GM12878 (cell line): ENCODE results near the gene PRUNE1. TPM values are rescaled to one million over a fixed set of nuclear protein-coding genes. Genes with fewer than 3 reads are reported as not detected.

Source experiments
- ATAC-seq: fragments of 200-7000 bp; cut with Tn5 transposase; 3 replicates; pipeline ENCODE4 v1.9.1; 2020; ENCODE audit warnings: mild to moderate bottlenecking, moderate library complexity
- BruUV-seq: library from RNA; stranded (reverse); fragments of 400-500 nt; replicated peaks from 2 replicates; lab custom pipeline; 2021; lab: Mats Ljungman, UMichigan
- CTCF ChIA-PET: fragments of 300-600 bp; sonication (Branson Sonifier 250); formaldehyde crosslinking; extraction: SDS; loops from one replicate; lab custom pipeline; 2021; ENCODE audit warnings: inconsistent platforms; lab: Yijun Ruan, JAX
- POLR2A ChIA-PET: fragments of 350-600 bp; formaldehyde crosslinking; extraction: SDS; loops from one replicate; lab custom pipeline; 2021; ENCODE audit warnings: inconsistent platforms; lab: Charles Lee
- RAD21 ChIA-PET: fragments of 300-600 bp; sonication (Branson Sonifier 250); formaldehyde crosslinking; loops from one replicate; lab custom pipeline; 2023; ENCODE audit warnings: antibody characterized with exemption; ENCODE audit not compliant: unreplicated experiment; lab: Charles Lee
- SMC1A ChIA-PET: fragments of 300-600 bp; sonication (Branson Sonifier 250); formaldehyde crosslinking; loops from one replicate; lab custom pipeline; 2023; ENCODE audit not compliant: unreplicated experiment, uncharacterized antibody; lab: Charles Lee
- DNase-seq: peaks from one replicate; pipeline ENCODE4 v3.0.0-alpha.2; 2011; ENCODE audit warnings: low read depth, low spot score
- FAIRE-seq: peaks from 3 replicates; lab custom pipeline; 2011; peaks lifted over from hg19 to GRCh38; lab: Jason Lieb, UNC
- H2AFZ ChIP-seq: 2 replicates; pipeline ENCODE4 v1.6.0; 2011; ENCODE audit warnings: low read depth, low read length, control low read depth; ENCODE audit not compliant: control insufficient read depth
- H3K27ac ChIP-seq: 2 replicates; pipeline ENCODE4 v1.5.1; 2011; ENCODE audit warnings: control low read depth; ENCODE audit not compliant: control insufficient read depth, insufficient read depth
- H3K27me3 ChIP-seq, 2 experiments: replicated peaks in 1 of 2; 2 replicates each; pipeline versions ENCODE4 v1.6.0 to v1.6.1; 2011; ENCODE audit warnings: low read length in 1 of 2; ENCODE audit not compliant: control insufficient read depth in 2 of 2, insufficient read depth in 2 of 2
- H3K36me3 ChIP-seq, 2 experiments: 2 replicates each; pipeline ENCODE4 v1.5.1; 2011; ENCODE audit warnings: low read length in 1 of 2; ENCODE audit not compliant: control insufficient read depth in 2 of 2, insufficient read depth in 2 of 2
- H3K4me1 ChIP-seq: 2 replicates; pipeline ENCODE4 v1.6.1; 2011; ENCODE audit warnings: mild to moderate bottlenecking, low read length, moderate library complexity, mixed read lengths; ENCODE audit not compliant: control insufficient read depth, insufficient read depth
- H3K4me2 ChIP-seq: 2 replicates; pipeline ENCODE4 v1.6.0; 2011; ENCODE audit warnings: control low read depth; ENCODE audit not compliant: control insufficient read depth, insufficient read depth
- H3K4me3 ChIP-seq: fragments of 200-600 bp; sonication (generic); 2 replicates; pipeline ENCODE4 v1.5.1; 2016
- H3K79me2 ChIP-seq: 2 replicates; pipeline ENCODE4 v1.6.0; 2011; ENCODE audit warnings: low read length; ENCODE audit not compliant: control insufficient read depth, insufficient read depth
- H3K9ac ChIP-seq: 2 replicates; pipeline ENCODE4 v1.8.0; 2011; ENCODE audit warnings: low read length, control low read depth, mixed read lengths; ENCODE audit not compliant: control insufficient read depth, insufficient read depth
- H3K9me3 ChIP-seq: replicated peaks from 3 replicates; pipeline ENCODE4 v1.5.1; 2011; ENCODE audit warnings: mild to moderate bottlenecking, low read length; ENCODE audit not compliant: control insufficient read depth, insufficient read depth
- H4K20me1 ChIP-seq: 2 replicates; pipeline ENCODE4 v1.6.0; 2011; ENCODE audit not compliant: control insufficient read depth, insufficient read depth
- BACH1 ChIP-seq: fragments of 450-650 bp; IDR thresholded peaks from 2 replicates; pipeline ENCODE4 v1.6.1; 2017; ENCODE audit warnings: mild to moderate bottlenecking, borderline replicate concordance
- CHD1 ChIP-seq: IDR thresholded peaks from 2 replicates; pipeline ENCODE4 v1.6.1; 2012; ENCODE audit warnings: low read depth, low read length, improper control_type of control experiment
- CHD2 ChIP-seq: IDR thresholded peaks from 2 replicates; pipeline ENCODE4 v1.6.1; 2011; ENCODE audit warnings: low read depth, low read length, improper control_type of control experiment, borderline replicate concordance
- CREM ChIP-seq: IDR thresholded peaks from 2 replicates; pipeline ENCODE4 v1.6.1; 2014; ENCODE audit warnings: antibody characterized with exemption, low read depth
- CTCF ChIP-seq, 3 experiments: IDR thresholded peaks in 2 of 3; conservative IDR thresholded peaks in 1 of 3; 2 replicates each; pipeline ENCODE4 v1.5.1; 2011; ENCODE audit warnings: low read depth in 3 of 3, low read length in 3 of 3, mild to moderate bottlenecking in 3 of 3, control low read depth in 2 of 3, moderate library complexity in 2 of 3, inconsistent platforms in 1 of 3, mixed read lengths in 1 of 3; ENCODE audit not compliant: control insufficient read depth in 2 of 3, insufficient read depth in 1 of 3; ENCODE audit errors: extremely low read depth in 1 of 3
- E2F4 ChIP-seq: IDR thresholded peaks from 2 replicates; pipeline ENCODE4 v1.6.1; 2012; ENCODE audit warnings: low read depth, low read length, improper control_type of control experiment
- E4F1 ChIP-seq: fragments of 450-650 bp; IDR thresholded peaks from 2 replicates; pipeline ENCODE4 v1.6.1; 2018; ENCODE audit warnings: borderline replicate concordance, mild to moderate bottlenecking; ENCODE audit not compliant: partially characterized antibody
- EED ChIP-seq: sonication (generic); IDR thresholded peaks from 2 replicates; pipeline ENCODE4 v1.6.1; 2016; ENCODE audit warnings: antibody characterized with exemption, low read depth
- ESRRA ChIP-seq: IDR thresholded peaks from 2 replicates; pipeline ENCODE4 v1.6.1; 2012; ENCODE audit warnings: mild to moderate bottlenecking, low read length, improper control_type of control experiment
- GATAD2B ChIP-seq: fragments of 450-650 bp; conservative IDR thresholded peaks from 2 replicates; pipeline ENCODE4 v1.6.1; 2017; ENCODE audit warnings: low read depth, mild to moderate bottlenecking, moderate library complexity
- LARP7 ChIP-seq: fragments of 450-650 bp; IDR thresholded peaks from 2 replicates; pipeline ENCODE4 v1.6.1; 2017; ENCODE audit warnings: mild to moderate bottlenecking
- NRF1 ChIP-seq: conservative IDR thresholded peaks from 2 replicates; pipeline ENCODE4 v1.6.1; 2011; ENCODE audit warnings: mild to moderate bottlenecking, low read depth, low read length, improper control_type of control experiment
- POLR2A ChIP-seq: IDR thresholded peaks from 2 replicates; pipeline ENCODE4 v1.6.1; 2011; ENCODE audit warnings: low read depth, mild to moderate bottlenecking, low read length
- STAT1 ChIP-seq: fragments of 450-650 bp; conservative IDR thresholded peaks from 2 replicates; pipeline ENCODE4 v1.6.1; 2014; ENCODE audit warnings: antibody characterized with exemption, mild to moderate bottlenecking
- SUPT20H ChIP-seq: IDR thresholded peaks from 2 replicates; pipeline ENCODE4 v1.6.1; 2011; ENCODE audit warnings: low read depth, mild to moderate bottlenecking, low read length, moderate library complexity, borderline replicate concordance; ENCODE audit not compliant: control insufficient read depth
- TAF1 ChIP-seq: IDR thresholded peaks from 2 replicates; pipeline ENCODE4 v1.6.1; 2011; ENCODE audit warnings: mild to moderate bottlenecking, low read depth, low read length, borderline replicate concordance
- TCF12 ChIP-seq: IDR thresholded peaks from 2 replicates; pipeline ENCODE4 v1.6.1; 2011; ENCODE audit warnings: low read depth, mild to moderate bottlenecking, low read length
- WRNIP1 ChIP-seq: IDR thresholded peaks from 2 replicates; pipeline ENCODE4 v1.6.1; 2011; ENCODE audit warnings: low read depth, low read length, improper control_type of control experiment, borderline replicate concordance
- WGBS: methylation state at CpG from one replicate; pipeline ENCODE4 v1.1.6; 2016; ENCODE audit warnings: low lambda C conversion rate; ENCODE audit not compliant: insufficient replicate concordance, insufficient coverage; ENCODE audit errors: missing lambda C conversion rate; 5-methylcytosine and 5-hydroxymethylcytosine counted together
- in situ Hi-C: fragments of 300-500 bp; cut with MboI; formaldehyde crosslinking; loops from 9 replicates; pipeline ENCODE4 v1.14.3; 2018; ENCODE audit warnings: mixed read lengths
- intact Hi-C: fragments of 100-400 bp; cut with micrococcal nuclease; formaldehyde crosslinking; loops from one replicate; pipeline ENCODE4 v1.14.2; 2022; ENCODE audit not compliant: unreplicated experiment
- polyA plus RNA-seq, 11 experiments: library from polyadenylated mRNA; depleted of rRNA in 4 of 11; unstranded in 6 of 11; stranded (reverse) in 5 of 11; fragments of >200 nt; fragmentation: Nextera tagmentation in 4 of 11; fragmentation: Illumina TruSeq in 1 of 11; extraction: Ambion mirVana in 4 of 11; extraction: Trizol in 1 of 11; gene quantifications; 1 replicate in 1 of 11; 2 replicates in 10 of 11; pipeline versions ENCODE4 v1.2.1 to v1.2.3, GENCODE V29; 2011 to 2016; ENCODE audit warnings: inconsistent platforms in 2 of 11, missing spikeins in 2 of 11, low read depth in 1 of 11
- total RNA-seq, 4 experiments: library from RNA; depleted of rRNA in 3 of 4; stranded (reverse); fragments of >200 nt in 3 of 4; fragmentation: Illumina TruSeq in 1 of 4; extraction: Trizol in 1 of 4; gene quantifications; 2 replicates each; pipeline versions ENCODE4 v1.2.1 to v1.2.3, GENCODE V29; 2013 to 2021

PRUNE1 gene
- total and polyA plus RNA-seq, 10 of the 15 experiments (the other 5 are each of a cell fraction or from before 2014, with no cell fraction given), result 4.7 to 24.5 (median 12.4) TPM

GRCh38 chr1:151043163-151043562 is 34.9 kb downstream of the PRUNE1 start (continued):
- TF ChIP-seq E4F1 (no peak), TAF1 (no peak), EED (no peak), TCF12 (no peak)

- Histone ChIP-seq H3K36me3 (peaks cover 0 to 11% of the 10 kb centered on the region in 2 experiments; a peak in 2 of 4 replicates), H3K4me1 (peaks cover 8% of the 10 kb centered on the region; the same call in 1 of the 2 replicates), H3K27ac (peak within 1 kb of the TSS; percentile 49), H3K9me3 (no peaks in the 10 kb centered on the region), H4K20me1 (no peaks in the 10 kb centered on the region; the same call in 1 of the 2 replicates), H3K4me2 (peak within 1 kb of the TSS; percentile 99), H3K79me2 (no peaks in the 10 kb centered on the region), H2AFZ (peak within 1 kb of the TSS; percentile 82), H3K27me3 (no peaks in the 10 kb centered on the region), H3K9ac (peak within 1 kb of the TSS; percentile 66), H3K4me3 (peak within 1 kb of the TSS; percentile 87)
- no TSS peak for BruUV-seq
- in situ Hi-C loops (no loop called here), intact Hi-C loops (no loop called here)
- 1% methylated on average over 29 of the region's 29 CpGs for WGBS
- CTCF ChIA-PET, result interaction anchor here (0.6 to 9.5 kb wide), 16 partner anchors 9 to 956 kb away, joined by 3 to 76 read pairs (median 4); partner anchors contain the start of genes CDC42SE1, GABPB2, MINDY1 and MLLT11
- no peak for FAIRE-seq
- SMC1A ChIA-PET, result interaction anchor here (0.8 to 2.8 kb wide), 5 partner anchors 9 to 52 kb away, joined by 3 to 9 read pairs (median 5); partner anchors contain the start of gene MLLT11
- POLR2A ChIA-PET, result interaction anchor here (0.6 to 5.6 kb wide), 5 partner anchors 8 to 222 kb away, joined by 3 to 65 read pairs (median 4); partner anchors contain the start of genes CDC42SE1, GABPB2 and MLLT11
- RAD21 ChIA-PET, result interaction anchor here (0.8 to 2.2 kb wide), 6 partner anchors 10 to 109 kb away, joined by 3 to 12 read pairs (median 5); partner anchors contain the start of genes MINDY1 and TNFAIP8L2
- peak; percentile 77 for ATAC-seq
- DNase-seq, result no peak
- 0 out of 2 replicates have a peak, but pooled peaks have one; percentile 47 for TF ChIP-seq BACH1
- TF ChIP-seq CHD2, result peak; percentile 70; the same call in 1 of the 2 replicates
- no peak for TF ChIP-seq WRNIP1
- TF ChIP-seq LARP7, result no peak
- 0 out of 2 replicates have a peak, but pooled peaks have one; percentile 4 for TF ChIP-seq CREM
- no peak for TF ChIP-seq CTCF (IDR thresholded peaks at IDR 0.05 in 2 of 3, conservative IDR thresholded peaks at IDR 0.05 in 1 of 3; ENCODE audit: control insufficient read depth in 2 of 3, extremely low read depth in 1 of 3, insufficient read depth in 1 of 3, low read depth in 3 of 3, low read length in 3 of 3)
- TF ChIP-seq ESRRA, result 0 out of 2 replicates have a peak, but pooled peaks have one; percentile 40
- TF ChIP-seq SUPT20H, result no peak
- peak; percentile 30; the same call in 1 of the 2 replicates for TF ChIP-seq TAF1
- TF ChIP-seq POLR2A, result peak; percentile 62
- 0 out of 2 replicates have a peak, but pooled peaks have one; percentile 22 for TF ChIP-seq GATAD2B
- peak; percentile 54; the same call in 1 of the 2 replicates for TF ChIP-seq E2F4
- TF ChIP-seq STAT1, result no peak
- TF ChIP-seq CHD1, result no peak
- peak; percentile 40 for TF ChIP-seq NRF1
These were observed 39.3 kb downstream of the PRUNE1 start, which contains the start of gene C1orf56 for GRCh38 chr1:151047591-151047924. Gene C1orf56 (plus strand): TSS chr1:151047751. CDS start chr1:151047848, 97 bp downstream.
